NCI-H2196 treated with DMSO at 0.1 percent for 48 hours (cell line): Measurements from ENCODE around the gene CLEC18B.
"Not testable (repeated sequence)": the region's sequence is repeated elsewhere in the genome, so short reads cannot be mapped to it uniquely, and the experiment has no call there.

Experiments used
- DNase-seq: peaks from one replicate; lab custom pipeline; 2025; ENCODE audit not compliant: unreplicated experiment; lab: John Stamatoyannopoulos, UW

CLEC18B gene

GRCh38 chr16:74361646-74362610 lies 59.4 kb downstream of the CLEC18B start:
- not testable (repeated sequence) for DNase-seq
